HG02884 (cell line): Measurements from ENCODE around the gene ZDHHC14.
"Not testable (repeated sequence)": the region's sequence is repeated elsewhere in the genome, so short reads cannot be mapped to it uniquely, and the experiment has no call there.

ENCODE experiments used
- ATAC-seq: cut with Tn5 transposase; IDR thresholded peaks from one replicate; pipeline ENCODE4 v1.9.1; 2021; ENCODE audit warnings: mild to moderate bottlenecking, moderate library complexity; ENCODE audit not compliant: unreplicated experiment

The ZDHHC14 gene

DNA sequence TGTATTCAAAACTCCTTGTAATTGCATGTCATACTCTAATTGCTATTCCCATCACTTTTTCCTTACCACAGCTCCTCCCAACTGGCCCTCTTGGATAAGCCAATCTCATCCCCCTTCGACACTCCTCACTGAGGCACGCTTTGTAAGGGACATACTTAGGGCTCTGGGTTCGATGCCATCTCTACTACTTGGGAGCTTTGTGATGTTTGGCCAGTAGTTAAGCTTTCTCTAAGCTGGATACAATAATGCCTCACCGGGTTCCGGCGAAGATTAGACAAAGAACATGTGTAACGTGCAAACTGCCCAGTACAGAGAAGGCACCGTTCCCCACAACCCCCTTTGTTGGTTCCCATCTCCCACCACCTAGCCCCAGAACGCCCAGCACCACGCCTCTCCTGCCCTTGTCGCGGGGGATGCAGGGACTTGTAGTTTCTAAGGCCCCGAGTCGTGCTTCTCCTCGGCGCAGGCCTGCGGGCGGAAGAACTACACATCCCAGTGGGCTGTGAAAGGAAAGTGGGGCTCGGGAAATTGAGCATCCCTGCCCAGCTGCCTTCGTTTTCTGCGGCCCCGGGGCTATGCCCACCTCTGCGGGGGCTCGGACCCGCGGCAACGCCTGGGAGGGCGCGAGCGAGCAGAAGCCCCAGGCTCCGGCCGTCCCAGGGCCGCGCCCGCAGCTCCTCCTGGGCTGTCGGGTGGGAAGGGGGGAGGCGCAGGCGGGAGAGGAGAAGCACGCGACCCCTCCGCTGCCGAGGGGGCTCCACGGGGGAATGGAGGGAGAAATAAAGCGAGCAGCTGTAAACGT is 1.1 kb upstream of the ZDHHC14 start:
- ATAC-seq: peak; percentile 69

DNA sequence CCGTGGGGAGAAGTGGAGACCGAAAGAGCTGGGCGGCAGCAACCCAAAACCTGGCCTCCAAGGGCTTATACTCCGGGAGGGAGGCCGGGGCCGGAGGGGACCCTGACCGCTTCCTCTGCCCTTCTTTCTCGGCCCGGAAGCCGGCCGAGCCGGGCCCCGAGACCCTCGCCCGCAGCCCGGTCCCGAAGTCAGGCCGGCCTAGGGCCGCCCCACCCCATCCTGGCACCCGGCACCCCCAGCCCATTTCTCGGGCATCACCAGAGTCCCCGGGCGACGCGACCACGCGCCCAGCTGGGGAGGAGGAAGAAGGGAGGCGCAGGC is 572 bp upstream of the ZDHHC14 start:
- peak; percentile 2 for ATAC-seq

DNA sequence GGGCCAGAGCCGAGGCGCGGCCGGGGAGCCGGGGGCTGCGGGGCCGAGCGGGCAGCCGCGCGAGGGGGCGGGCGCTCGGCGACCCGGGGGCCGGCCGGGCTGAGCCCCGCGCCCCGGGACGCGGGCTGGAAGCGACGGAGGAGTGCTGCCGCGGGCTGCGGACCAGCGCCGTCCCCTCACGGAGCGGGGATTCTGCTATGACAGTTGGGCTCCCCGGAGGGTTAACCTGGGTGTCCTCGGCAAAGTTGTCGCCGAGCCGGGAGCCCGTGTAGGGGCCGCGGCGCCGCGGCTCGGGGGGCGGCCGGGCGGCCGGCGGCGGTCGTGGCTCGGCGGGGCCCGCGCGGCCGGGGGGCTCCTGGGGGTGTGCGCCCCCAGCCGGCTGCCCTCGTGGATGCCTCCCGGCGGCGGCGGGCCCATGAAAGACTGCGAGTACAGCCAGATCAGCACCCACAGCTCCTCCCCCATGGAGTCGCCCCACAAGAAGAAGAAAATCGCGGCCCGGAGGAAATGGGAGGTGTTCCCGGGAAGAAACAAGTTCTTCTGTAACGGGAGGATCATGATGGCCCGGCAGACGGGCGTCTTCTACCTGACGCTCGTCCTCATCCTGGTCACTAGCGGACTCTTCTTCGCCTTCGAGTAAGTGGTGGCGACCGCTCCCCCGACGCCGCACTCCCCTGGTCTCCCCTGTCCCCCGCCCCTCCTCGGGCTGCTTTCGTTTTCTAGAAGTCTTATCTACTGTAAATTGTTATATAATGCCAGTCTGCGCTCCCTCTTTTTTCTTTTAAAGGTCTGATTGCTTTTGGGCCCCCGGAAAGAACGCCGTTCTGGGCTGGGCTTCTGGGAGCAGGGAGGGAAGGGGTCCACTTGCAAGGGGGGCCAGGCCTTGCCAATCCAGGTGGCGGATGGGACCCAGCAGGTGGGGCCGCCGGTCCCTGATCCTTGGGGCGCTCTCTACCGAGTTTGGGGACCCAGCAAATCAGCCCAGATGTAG is 936 bp downstream of the ZDHHC14 start:
- peak; percentile 15 for ATAC-seq

DNA sequence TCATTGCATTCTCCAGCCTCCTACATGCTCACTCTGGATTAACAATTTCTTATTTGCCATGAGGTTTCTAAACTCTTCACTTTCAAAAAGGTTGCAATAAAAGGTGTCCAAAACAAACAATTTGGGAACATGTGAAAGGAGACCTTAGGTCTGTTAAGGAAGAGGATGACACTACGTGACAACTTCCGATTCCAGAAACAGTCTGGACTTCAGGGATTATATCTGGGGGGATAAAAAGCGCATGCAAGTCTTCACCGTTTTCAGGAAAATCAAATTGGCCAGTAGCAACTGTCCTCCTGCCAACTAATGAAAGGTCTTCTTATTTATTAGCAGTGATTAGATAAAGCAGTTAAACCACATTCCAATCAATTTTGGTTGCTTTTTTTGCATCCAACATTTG is 1.8 kb downstream of the ZDHHC14 start:
- ATAC-seq: no peak

DNA sequence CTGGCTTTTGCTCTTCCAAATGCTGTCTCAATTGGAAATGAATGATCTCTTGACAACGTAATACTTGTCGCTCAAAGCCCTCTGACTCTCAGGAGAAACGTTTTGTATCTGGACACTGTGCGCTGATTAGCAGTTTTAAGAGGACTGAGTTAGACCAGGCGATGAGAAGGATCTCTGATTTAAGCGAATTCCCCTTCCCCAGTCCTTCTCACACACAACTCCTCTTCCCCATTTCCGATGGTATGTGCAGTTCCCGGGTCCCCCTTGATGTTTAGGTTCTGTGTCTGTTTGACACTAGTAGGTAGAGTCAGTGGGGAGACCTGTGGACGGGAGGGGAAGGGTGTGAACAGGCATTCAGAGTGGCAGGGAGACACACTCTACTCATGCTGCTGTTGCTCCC is 2.5 kb downstream of the ZDHHC14 start:
- no peak for ATAC-seq

- ATAC-seq: not testable (repeated sequence)
These were observed 4.0 kb downstream of the ZDHHC14 start for GRCh38 chr6:157384962-157385361.

GRCh38 chr6:157385482-157385881 is 4.5 kb downstream of the ZDHHC14 start:
- ATAC-seq: no peak

DNA sequence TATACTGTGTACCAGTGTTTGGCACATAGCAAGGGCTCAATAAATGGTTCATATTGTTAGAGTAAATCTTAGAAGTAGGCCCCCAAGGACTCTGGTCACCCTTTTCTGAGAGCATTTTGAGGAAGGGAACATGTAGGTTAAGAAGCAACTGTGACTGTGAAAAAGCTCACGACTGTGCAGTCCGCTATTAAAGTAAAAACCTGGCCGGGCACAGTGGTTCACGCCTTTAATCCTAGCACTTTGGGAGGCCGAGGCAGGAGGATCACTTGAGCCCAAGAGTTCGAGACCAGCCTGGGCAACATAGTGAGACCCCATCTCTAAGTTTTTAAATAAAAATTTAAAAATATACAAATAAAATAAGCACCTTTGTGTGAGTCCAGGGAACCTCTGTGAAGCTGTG is 5.0 kb downstream of the ZDHHC14 start:
- ATAC-seq: no peak

DNA sequence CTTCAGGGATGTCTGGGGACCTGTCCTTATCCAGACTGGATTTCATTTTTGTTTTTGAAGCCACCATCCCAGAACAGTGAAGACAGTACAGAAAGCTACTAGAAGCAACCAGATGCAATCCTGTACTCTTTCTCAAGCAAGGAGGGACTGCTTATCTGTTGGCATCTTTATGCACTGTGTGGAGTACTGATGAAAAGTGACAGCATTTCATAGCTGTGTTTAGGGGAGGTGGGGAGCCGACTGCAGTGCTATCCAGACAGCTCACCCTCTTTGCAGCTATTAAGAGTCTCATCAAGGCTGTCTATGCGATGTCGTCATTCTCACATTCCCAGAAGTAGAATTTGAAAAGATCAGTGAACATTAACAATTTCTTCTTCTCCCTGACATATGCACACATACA is 5.5 kb downstream of the ZDHHC14 start:
- ATAC-seq: no peak

DNA sequence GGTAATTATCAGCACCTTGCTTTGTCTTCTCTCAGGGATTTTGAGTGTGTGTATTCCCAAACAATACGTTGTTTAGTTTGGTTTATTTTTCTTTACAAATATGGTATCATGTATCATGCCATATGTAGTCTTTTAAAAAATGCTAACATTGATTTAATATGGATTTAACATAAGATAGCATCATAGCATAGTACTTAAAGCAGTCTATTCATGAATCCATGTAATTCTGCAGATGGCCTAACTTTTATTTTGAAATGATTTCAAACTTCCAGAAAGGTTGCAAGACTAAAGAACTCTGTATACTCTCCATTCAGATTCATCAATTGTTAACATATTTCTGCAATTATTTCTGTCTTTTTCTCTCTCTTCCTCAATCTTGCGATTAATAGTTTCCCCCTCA is 7.9 kb downstream of the ZDHHC14 start:
- ATAC-seq: no peak

- ATAC-seq: no peak
These were observed 9.5 kb downstream of the ZDHHC14 start for GRCh38 chr6:157390273-157391060.

- ATAC-seq: no peak
These were observed 12.1 kb downstream of the ZDHHC14 start for GRCh38 chr6:157392927-157393668.

GRCh38 chr6:157393669-157394327 is 12.8 kb downstream of the ZDHHC14 start:
- ATAC-seq: no peak

GRCh38 chr6:157395199-157395598 is 14.2 kb downstream of the ZDHHC14 start:
- ATAC-seq: not testable (repeated sequence)

GRCh38 chr6:157396026-157396425 is 15.0 kb downstream of the ZDHHC14 start:
- no peak for ATAC-seq

DNA sequence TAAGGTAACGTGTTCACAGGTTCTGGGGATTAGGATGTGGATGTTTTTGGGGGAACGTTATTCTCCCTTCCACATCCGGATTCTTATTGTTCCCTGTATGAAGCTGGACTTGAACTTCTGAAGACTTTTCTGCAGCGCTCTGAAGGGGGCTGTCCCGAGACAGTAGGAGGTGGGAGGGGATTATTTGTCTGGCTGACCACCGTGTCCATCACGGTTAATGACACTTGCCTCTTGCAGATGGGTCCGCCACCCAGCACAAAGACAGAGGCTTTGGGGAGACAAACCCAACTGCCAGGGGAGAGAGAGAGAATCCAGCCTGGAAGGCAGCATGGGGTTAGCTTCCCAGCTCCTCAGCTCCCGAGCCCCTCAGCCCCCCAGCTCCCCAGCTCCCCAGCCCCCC is 16.7 kb downstream of the ZDHHC14 start:
- no peak for ATAC-seq

GRCh38 chr6:157398151-157398550 is 17.2 kb downstream of the ZDHHC14 start:
- no peak for ATAC-seq

DNA sequence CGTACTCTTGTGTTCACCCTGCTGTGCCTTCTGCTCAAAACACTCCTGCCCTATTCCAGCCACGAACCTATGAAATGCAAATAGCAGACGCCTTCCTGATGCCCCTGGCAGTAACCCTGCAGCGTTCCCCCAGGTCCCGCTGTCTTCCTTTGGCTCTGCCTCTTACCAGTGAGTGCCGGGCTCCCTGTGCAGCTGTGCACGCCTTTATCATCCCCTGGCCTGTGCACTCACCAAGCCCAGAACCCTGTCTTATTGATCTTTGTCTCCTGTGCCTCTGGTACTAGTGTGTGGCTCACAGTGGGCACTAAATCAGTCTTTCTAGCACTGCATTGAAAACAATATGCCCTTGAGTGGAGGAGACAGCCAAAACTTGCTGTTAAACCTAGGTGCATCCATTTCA is 19.7 kb downstream of the ZDHHC14 start:
- no peak for ATAC-seq

- no peak for ATAC-seq
These were observed 20.8 kb downstream of the ZDHHC14 start for GRCh38 chr6:157401734-157402338.
